Measurements from ENCODE around the gene CPNE5.

The CPNE5 gene

GRCh38 chr6:36827261-36828079 lies 11.8 kb downstream of the CPNE5 start:
- peaks cover 4% of the 10 kb centered on the region for H3K27me3 ChIP-seq (ENCODE audit: control insufficient read depth, insufficient read depth, low read length)
- H3K4me1 ChIP-seq (ENCODE audit: control insufficient read depth, insufficient read depth, low read length), result peaks cover 12% of the 10 kb centered on the region
- H3K9ac ChIP-seq (ENCODE audit: low read length), result no peak overlapping the region
- no peaks in the 10 kb centered on the region for H3K9me3 ChIP-seq (ENCODE audit: control insufficient read depth, low read length)
- no peak overlapping the region for H3K4me3 ChIP-seq (ENCODE audit: low read length)
- H3K36me3 ChIP-seq (ENCODE audit: control insufficient read depth, insufficient read depth, low read length), result no peaks in the 10 kb centered on the region

- Histone ChIP-seq H3K27me3 (ENCODE audit: control insufficient read depth, insufficient read depth, low read length) (peaks cover 4% of the 10 kb centered on the region), H3K9ac (ENCODE audit: low read length) (no peak overlapping the region), H3K4me1 (ENCODE audit: control insufficient read depth, insufficient read depth, low read length) (peaks cover 12% of the 10 kb centered on the region)
These were observed 12.6 kb downstream of the CPNE5 start for GRCh38 chr6:36826520-36827227.

GRCh38 chr6:36825994-36826393 lies 13.2 kb downstream of the CPNE5 start:
- Histone ChIP-seq H3K36me3 (ENCODE audit: control insufficient read depth, insufficient read depth, low read length) (no peaks in the 10 kb centered on the region), H3K9ac (ENCODE audit: low read length) (no peak overlapping the region), H3K4me3 (ENCODE audit: low read length) (no peak overlapping the region), H3K9me3 (ENCODE audit: control insufficient read depth, low read length) (no peaks in the 10 kb centered on the region), H3K27me3 (ENCODE audit: control insufficient read depth, insufficient read depth, low read length) (peaks cover 4% of the 10 kb centered on the region), H3K4me1 (ENCODE audit: control insufficient read depth, insufficient read depth, low read length) (peaks cover 12% of the 10 kb centered on the region)

More at GRCh38 chr6:36826520-36827227, 12.6 kb downstream of the CPNE5 start:
- Histone ChIP-seq H3K4me3 (ENCODE audit: low read length) (no peak overlapping the region), H3K9me3 (ENCODE audit: control insufficient read depth, low read length) (no peaks in the 10 kb centered on the region), H3K36me3 (ENCODE audit: control insufficient read depth, insufficient read depth, low read length) (no peaks in the 10 kb centered on the region)

- no peak overlapping the region for H3K4me3 ChIP-seq (ENCODE audit: low read length)
- peaks cover 10% of the 10 kb centered on the region for H3K4me1 ChIP-seq (ENCODE audit: control insufficient read depth, insufficient read depth, low read length)
These were observed 13.8 kb downstream of the CPNE5 start for GRCh38 chr6:36825452-36825851.

GRCh38 chr6:36824253-36824652 lies 15.0 kb downstream of the CPNE5 start:
- H3K27me3 ChIP-seq (ENCODE audit: control insufficient read depth, insufficient read depth, low read length), result peaks cover 4% of the 10 kb centered on the region
- H3K4me3 ChIP-seq (ENCODE audit: low read length), result no peak overlapping the region
- no peaks in the 10 kb centered on the region for H3K36me3 ChIP-seq (ENCODE audit: control insufficient read depth, insufficient read depth, low read length)
- no peaks in the 10 kb centered on the region for H3K4me1 ChIP-seq (ENCODE audit: control insufficient read depth, insufficient read depth, low read length)
- H3K9me3 ChIP-seq (ENCODE audit: control insufficient read depth, low read length), result no peaks in the 10 kb centered on the region
- H3K9ac ChIP-seq (ENCODE audit: low read length), result no peak overlapping the region

More at GRCh38 chr6:36825452-36825851, 13.8 kb downstream of the CPNE5 start:
- H3K9ac ChIP-seq (ENCODE audit: low read length), result no peak overlapping the region
- H3K36me3 ChIP-seq (ENCODE audit: control insufficient read depth, insufficient read depth, low read length), result no peaks in the 10 kb centered on the region
- peaks cover 4% of the 10 kb centered on the region for H3K27me3 ChIP-seq (ENCODE audit: control insufficient read depth, insufficient read depth, low read length)
- H3K9me3 ChIP-seq (ENCODE audit: control insufficient read depth, low read length), result no peaks in the 10 kb centered on the region

- Histone ChIP-seq H3K9me3 (ENCODE audit: control insufficient read depth, low read length) (no peaks in the 10 kb centered on the region), H3K27me3 (ENCODE audit: control insufficient read depth, insufficient read depth, low read length) (peaks cover 4% of the 10 kb centered on the region), H3K36me3 (ENCODE audit: control insufficient read depth, insufficient read depth, low read length) (no peaks in the 10 kb centered on the region), H3K4me1 (ENCODE audit: control insufficient read depth, insufficient read depth, low read length) (no peaks in the 10 kb centered on the region), H3K4me3 (ENCODE audit: low read length) (no peak overlapping the region), H3K9ac (ENCODE audit: low read length) (no peak overlapping the region)
These were observed 15.7 kb downstream of the CPNE5 start for GRCh38 chr6:36823421-36824096.

- Histone ChIP-seq H3K36me3 (ENCODE audit: control insufficient read depth, insufficient read depth, low read length) (no peaks in the 10 kb centered on the region), H3K4me1 (ENCODE audit: control insufficient read depth, insufficient read depth, low read length) (no peaks in the 10 kb centered on the region), H3K9ac (ENCODE audit: low read length) (no peak overlapping the region), H3K27me3 (ENCODE audit: control insufficient read depth, insufficient read depth, low read length) (peaks cover 4% of the 10 kb centered on the region), H3K4me3 (ENCODE audit: low read length) (no peak overlapping the region), H3K9me3 (ENCODE audit: control insufficient read depth, low read length) (no peaks in the 10 kb centered on the region)
These were observed 16.6 kb downstream of the CPNE5 start for GRCh38 chr6:36822506-36823269.

GRCh38 chr6:36821581-36822335 lies 17.5 kb downstream of the CPNE5 start:
- no peaks in the 10 kb centered on the region for H3K9me3 ChIP-seq (ENCODE audit: control insufficient read depth, low read length)
- H3K4me1 ChIP-seq (ENCODE audit: control insufficient read depth, insufficient read depth, low read length), result no peaks in the 10 kb centered on the region
- H3K27me3 ChIP-seq (ENCODE audit: control insufficient read depth, insufficient read depth, low read length), result peaks cover 4% of the 10 kb centered on the region
- no peaks in the 10 kb centered on the region for H3K36me3 ChIP-seq (ENCODE audit: control insufficient read depth, insufficient read depth, low read length)
- no peak overlapping the region for H3K9ac ChIP-seq (ENCODE audit: low read length)
- no peak overlapping the region for H3K4me3 ChIP-seq (ENCODE audit: low read length)

GRCh38 chr6:36820700-36821580 lies 18.3 kb downstream of the CPNE5 start:
- H3K27me3 ChIP-seq (ENCODE audit: control insufficient read depth, insufficient read depth, low read length), result peaks cover under 1% of the 10 kb centered on the region
- no peak overlapping the region for H3K4me3 ChIP-seq (ENCODE audit: low read length)
- no peak overlapping the region for H3K9ac ChIP-seq (ENCODE audit: low read length)
- no peaks in the 10 kb centered on the region for H3K9me3 ChIP-seq (ENCODE audit: control insufficient read depth, low read length)
- no peaks in the 10 kb centered on the region for H3K36me3 ChIP-seq (ENCODE audit: control insufficient read depth, insufficient read depth, low read length)
- H3K4me1 ChIP-seq (ENCODE audit: control insufficient read depth, insufficient read depth, low read length), result no peaks in the 10 kb centered on the region

GRCh38 chr6:36818756-36819155 lies 20.5 kb downstream of the CPNE5 start:
- H3K9ac ChIP-seq (ENCODE audit: low read length), result no peak overlapping the region

More at GRCh38 chr6:36818756-36819155, 20.5 kb downstream of the CPNE5 start:
- no peaks in the 10 kb centered on the region for H3K27me3 ChIP-seq (ENCODE audit: control insufficient read depth, insufficient read depth, low read length)
- H3K9me3 ChIP-seq (ENCODE audit: control insufficient read depth, low read length), result no peaks in the 10 kb centered on the region
- no peak overlapping the region for H3K4me3 ChIP-seq (ENCODE audit: low read length)
- no peaks in the 10 kb centered on the region for H3K4me1 ChIP-seq (ENCODE audit: control insufficient read depth, insufficient read depth, low read length)
- no peaks in the 10 kb centered on the region for H3K36me3 ChIP-seq (ENCODE audit: control insufficient read depth, insufficient read depth, low read length)
